ENCODE data around the gene CEP97. TPM values are rescaled to one million over a fixed set of nuclear protein-coding genes. Genes with fewer than 3 reads are reported as not detected.

Gene CEP97
- total and polyA plus RNA-seq, 7 donors = 1.6 to 12.5 (median 6.3) TPM

DNA sequence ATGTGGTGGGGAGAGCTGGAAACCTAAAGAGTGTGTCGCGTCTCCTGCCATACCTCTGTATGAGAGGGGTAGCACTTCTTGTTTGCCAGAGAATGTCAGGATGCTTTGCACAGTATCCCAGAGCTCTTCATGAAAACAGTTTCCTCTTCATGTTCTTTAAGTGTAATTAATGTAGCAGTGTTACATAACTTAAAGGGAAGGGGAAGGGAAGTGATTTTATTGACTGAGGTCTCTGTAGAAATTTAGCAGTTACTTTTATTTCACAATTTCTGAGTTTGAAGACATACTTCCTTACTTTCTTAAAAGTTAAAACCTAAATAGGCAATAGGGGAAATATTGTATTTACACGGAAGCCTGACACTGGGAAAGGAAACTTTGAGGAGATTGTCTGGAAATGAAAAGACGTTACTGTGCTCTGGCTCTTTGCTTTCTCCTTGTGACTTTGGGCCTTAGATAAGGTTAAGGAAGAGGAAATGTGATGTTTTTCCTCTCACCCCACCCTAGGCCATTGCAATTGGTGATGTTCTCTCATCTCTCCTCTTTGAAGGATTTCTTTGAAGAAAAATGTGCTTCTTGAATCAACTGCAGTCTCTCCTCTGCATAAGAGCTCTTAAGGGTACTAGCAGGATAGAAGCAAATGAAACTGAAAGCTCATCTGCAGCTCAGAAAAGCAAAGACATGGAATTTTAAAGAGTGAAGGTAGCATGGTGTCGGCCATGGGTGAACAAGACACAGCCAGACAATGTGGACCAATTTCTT is 60.6 kb downstream of the CEP97 start:
- Histone ChIP-seq H3K4me1 (peaks cover 35% of the 10 kb centered on the region), H3K9me3 (no peaks in the 10 kb centered on the region), H3K27me3 (ENCODE audit: insufficient read depth in 3 of 3, low read length in 2 of 3) (no peaks in the 10 kb centered on the region), H3K36me3 (ENCODE audit: insufficient read depth in 1 of 2, low read depth in 1 of 2) (peaks cover 9 to 76% of the 10 kb centered on the region in 2 donors), H3K27ac (peak overlapping the region; percentile 95), H3K4me3 (no peak overlapping the region)
- intact Hi-C loops (cut with DNase I) = no loop called here
- WGBS, 3 donors = 74 to 82% (median 81%) methylated on average over 5 of the region's 5 CpGs
- no peak for TF ChIP-seq CTCF (IDR thresholded peaks at IDR 0.05)
- DNase-seq (no peak), ATAC-seq (no peak)

- Histone ChIP-seq H3K27ac (no peak overlapping the region), H3K4me1 (no peaks in the 10 kb centered on the region), H3K27me3 (ENCODE audit: insufficient read depth in 3 of 3, low read length in 2 of 3) (no peaks in the 10 kb centered on the region), H3K9me3 (peaks cover 3% of the 10 kb centered on the region), H3K36me3 (ENCODE audit: insufficient read depth in 1 of 2, low read depth in 1 of 2) (peaks cover 4 to 72% of the 10 kb centered on the region in 2 donors), H3K4me3 (no peak overlapping the region)
- ATAC-seq = no peak
- WGBS, 3 donors = 85 to 96% (median 93%) methylated on average over 4 of the region's 4 CpGs
- DNase-seq = no peak
- intact Hi-C loops (cut with DNase I) = no loop called here
- TF ChIP-seq CTCF (IDR thresholded peaks at IDR 0.05) = no peak
Observed at GRCh38 chr3:101791778-101792177, 67.4 kb downstream of the CEP97 start.

DNA sequence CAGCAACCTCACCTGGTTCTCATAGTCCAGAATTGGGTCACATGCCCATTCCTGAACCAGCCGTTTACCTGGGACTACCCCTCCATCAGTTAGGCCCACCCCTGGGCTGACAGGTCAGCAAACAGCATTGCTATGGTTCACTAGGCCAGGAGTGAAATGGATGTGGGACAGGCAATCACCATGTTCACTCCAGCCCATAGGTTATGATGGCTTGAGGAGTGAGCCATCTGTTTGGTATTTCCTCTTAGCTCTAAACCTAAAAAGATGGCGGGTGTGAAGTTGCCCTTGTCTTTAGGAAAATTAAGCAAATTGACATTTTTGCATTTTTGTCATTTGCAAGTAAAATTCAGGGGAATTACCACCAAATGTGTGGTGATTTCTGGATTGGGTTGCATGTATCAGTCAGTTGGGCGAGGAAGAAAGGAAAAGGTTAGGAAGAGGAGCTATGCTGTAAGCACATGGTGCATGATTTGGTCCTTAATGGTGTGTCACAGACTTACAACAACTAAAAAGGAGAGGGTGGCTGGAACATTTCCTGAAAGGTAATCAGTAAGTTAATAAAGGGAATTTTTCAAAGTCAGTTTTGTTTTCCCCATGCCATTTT is 71.8 kb downstream of the CEP97 start:
- no peaks in the 10 kb centered on the region for H3K4me1 ChIP-seq
- ATAC-seq = no peak
- no peak for TF ChIP-seq CTCF (IDR thresholded peaks at IDR 0.05)
- 94 to 97% (median 96%) methylated on average over 3 of the region's 3 CpGs for WGBS, 3 donors
- no peak overlapping the region for H3K27ac ChIP-seq
- H3K27me3 ChIP-seq (ENCODE audit: insufficient read depth in 3 of 3, low read length in 2 of 3) = no peaks in the 10 kb centered on the region
- H3K4me3 ChIP-seq = no peak overlapping the region
- H3K9me3 ChIP-seq = peaks cover 3% of the 10 kb centered on the region
- peaks cover 0 to 49% of the 10 kb centered on the region in 2 donors for H3K36me3 ChIP-seq (ENCODE audit: insufficient read depth in 1 of 2, low read depth in 1 of 2)
- intact Hi-C loops (cut with DNase I) = no loop called here
- DNase-seq = no peak

DNA sequence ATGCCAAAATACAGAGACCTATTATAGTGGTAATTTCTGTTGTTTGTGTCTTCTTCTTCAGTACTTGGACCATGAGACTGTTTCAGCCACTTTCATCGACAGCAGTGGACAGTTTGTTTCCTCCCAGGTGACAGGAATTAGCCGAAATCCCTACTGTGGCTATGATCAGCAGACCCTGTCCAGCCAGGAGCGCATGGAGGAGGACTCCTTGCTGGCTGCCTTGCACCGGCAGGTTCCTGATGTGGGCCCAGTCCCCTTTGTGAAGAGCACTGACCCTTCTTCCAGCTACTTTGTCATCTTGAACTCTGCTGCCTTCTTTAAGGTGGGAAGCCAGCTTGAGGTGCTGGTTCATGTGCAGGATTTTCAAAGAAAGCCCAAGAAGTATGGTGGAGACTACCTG is 76.8 kb downstream of the CEP97 start:
- H3K27ac ChIP-seq = no peak overlapping the region
- peaks cover 0 to 54% of the 10 kb centered on the region in 2 donors for H3K36me3 ChIP-seq (ENCODE audit: insufficient read depth in 1 of 2, low read depth in 1 of 2)
- no peaks in the 10 kb centered on the region for H3K9me3 ChIP-seq
- WGBS, 3 donors = 80 to 84% (median 82%) methylated on average over 4 of the region's 4 CpGs
- no peaks in the 10 kb centered on the region for H3K27me3 ChIP-seq (ENCODE audit: insufficient read depth in 3 of 3, low read length in 2 of 3)
- no peak for TF ChIP-seq CTCF (IDR thresholded peaks at IDR 0.05)
- ATAC-seq (no peak), DNase-seq (no peak)
- no peak overlapping the region for H3K4me3 ChIP-seq
- intact Hi-C loops (cut with DNase I) = no loop called here
- H3K4me1 ChIP-seq = no peaks in the 10 kb centered on the region
